GM18870 (cell line): Measurements from ENCODE around the gene DHX36.

Source experiments
- ATAC-seq: cut with Tn5 transposase; IDR thresholded peaks from one replicate; pipeline ENCODE4 v1.9.1; 2021; ENCODE audit warnings: moderate library complexity; ENCODE audit not compliant: unreplicated experiment

The DHX36 gene, protein sequence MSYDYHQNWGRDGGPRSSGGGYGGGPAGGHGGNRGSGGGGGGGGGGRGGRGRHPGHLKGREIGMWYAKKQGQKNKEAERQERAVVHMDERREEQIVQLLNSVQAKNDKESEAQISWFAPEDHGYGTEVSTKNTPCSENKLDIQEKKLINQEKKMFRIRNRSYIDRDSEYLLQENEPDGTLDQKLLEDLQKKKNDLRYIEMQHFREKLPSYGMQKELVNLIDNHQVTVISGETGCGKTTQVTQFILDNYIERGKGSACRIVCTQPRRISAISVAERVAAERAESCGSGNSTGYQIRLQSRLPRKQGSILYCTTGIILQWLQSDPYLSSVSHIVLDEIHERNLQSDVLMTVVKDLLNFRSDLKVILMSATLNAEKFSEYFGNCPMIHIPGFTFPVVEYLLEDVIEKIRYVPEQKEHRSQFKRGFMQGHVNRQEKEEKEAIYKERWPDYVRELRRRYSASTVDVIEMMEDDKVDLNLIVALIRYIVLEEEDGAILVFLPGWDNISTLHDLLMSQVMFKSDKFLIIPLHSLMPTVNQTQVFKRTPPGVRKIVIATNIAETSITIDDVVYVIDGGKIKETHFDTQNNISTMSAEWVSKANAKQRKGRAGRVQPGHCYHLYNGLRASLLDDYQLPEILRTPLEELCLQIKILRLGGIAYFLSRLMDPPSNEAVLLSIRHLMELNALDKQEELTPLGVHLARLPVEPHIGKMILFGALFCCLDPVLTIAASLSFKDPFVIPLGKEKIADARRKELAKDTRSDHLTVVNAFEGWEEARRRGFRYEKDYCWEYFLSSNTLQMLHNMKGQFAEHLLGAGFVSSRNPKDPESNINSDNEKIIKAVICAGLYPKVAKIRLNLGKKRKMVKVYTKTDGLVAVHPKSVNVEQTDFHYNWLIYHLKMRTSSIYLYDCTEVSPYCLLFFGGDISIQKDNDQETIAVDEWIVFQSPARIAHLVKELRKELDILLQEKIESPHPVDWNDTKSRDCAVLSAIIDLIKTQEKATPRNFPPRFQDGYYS

DNA sequence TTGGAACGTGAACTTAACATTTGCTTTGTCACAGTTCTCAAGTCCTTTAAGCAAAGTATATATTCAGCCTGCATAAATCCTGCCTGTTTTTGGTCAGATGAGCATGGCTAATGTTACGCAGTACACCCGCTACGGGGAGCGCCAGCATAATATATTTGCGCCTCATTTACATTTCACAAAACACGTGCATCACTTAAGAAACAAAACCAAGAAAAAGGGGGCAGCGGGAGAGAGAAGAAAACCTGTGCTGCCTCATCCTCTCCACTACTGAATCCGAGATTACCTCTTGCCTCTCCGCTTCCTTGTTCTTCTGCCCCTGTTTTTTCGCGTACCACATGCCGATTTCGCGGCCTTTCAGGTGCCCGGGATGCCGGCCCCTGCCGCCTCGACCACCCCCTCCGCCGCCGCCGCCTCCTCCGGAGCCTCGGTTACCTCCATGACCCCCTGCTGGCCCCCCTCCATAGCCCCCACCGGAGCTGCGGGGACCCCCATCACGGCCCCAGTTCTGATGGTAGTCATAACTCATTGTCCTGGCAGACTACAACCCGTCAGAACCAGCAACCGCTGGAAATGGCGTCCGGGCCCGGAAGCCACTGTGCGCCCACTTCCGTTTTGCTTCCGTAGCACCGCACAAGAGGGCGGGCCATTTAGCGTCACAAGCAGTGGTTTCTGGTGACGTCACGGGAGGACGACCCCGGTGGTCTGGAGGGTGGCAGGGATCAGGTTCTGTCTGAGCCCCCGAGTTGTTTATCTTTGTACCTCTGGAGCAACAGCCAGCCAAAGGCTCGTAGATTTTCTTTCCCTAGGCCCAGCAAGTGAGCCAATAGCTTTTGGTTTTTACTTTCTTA, at the start of gene DHX36:
DHX36 (minus strand) TSS at position 597 of the 848 bp plus-strand sequence; CDS start at position 526, 71 bp downstream.
- peak; percentile 88 for ATAC-seq

DNA sequence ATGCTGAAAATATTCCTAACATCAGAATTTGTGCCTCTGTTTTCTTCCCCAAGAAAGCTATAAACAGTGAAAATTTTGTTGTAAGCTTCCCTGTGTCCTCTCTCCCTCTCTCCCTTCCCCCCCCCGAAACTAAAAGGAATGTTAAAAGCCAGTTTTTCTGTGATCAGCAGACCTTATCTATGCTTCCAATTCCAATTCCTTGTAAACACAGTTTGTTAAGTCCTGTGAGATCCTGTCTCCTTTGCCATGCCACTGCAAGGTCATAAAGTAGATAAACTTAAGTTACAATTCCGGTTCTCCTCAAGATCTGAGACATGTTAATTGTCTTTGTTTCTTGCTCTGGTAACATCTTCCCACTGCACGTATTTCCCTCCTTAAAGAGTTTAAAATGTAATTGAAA, 42.9 kb upstream of the DHX36 start:
- no peak for ATAC-seq

DNA sequence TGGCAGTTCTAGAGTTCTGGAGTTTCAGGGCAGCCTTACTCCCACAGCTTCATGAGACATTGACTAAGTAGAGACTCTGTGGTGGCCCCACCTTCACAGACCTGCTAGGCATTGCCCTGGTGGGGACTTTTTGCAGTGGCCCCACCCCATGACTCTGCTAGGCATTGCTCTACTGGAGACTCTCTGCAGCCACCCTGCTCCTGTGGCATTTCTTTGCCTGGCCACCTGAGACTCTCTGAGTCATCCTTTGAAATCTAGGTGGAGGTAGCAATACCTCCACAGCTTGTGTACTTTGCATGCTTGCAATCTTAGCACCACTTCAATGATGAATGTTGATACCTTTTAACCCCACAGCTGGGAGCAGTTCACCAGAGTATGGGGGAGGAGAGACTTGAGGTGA, 40.6 kb upstream of the DHX36 start:
- ATAC-seq, result no peak

DNA sequence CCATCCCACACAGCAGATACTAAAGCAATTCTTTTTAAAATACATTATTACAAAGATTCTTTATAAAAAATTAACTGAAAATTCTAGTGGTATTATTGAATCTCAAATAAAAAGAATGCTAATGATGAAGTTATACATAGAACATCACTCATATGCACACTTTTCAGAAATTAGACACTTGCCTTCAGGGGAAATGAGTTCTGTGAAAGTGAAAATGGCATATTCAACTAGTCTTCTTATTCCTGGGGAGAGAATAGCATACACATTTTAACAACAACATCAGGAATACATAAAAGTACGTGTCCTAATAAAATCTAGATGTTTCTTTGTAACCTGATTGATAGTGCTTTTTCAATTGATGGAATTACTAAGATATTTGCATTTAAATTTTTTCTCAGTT, 36.8 kb upstream of the DHX36 start:
- ATAC-seq, result no peak

DNA sequence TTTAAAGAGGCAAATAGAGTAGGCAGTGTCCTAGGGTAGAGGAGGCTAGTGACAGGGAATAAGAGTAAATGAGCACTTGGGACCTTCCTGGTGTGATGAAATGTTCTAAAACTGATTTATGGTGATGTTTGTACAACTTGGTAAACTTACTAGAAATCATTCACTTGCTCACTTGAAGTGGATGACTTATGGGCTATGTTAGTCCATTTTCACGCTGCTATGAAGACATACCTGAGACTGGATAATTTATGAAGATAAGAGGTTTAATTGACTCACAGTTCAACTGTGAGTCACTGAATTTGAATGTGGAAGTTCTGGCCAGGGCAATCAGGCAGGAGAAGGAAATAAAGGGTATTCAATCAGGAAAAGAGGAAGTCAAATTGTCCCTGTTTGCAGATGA, 31.7 kb upstream of the DHX36 start:
- ATAC-seq, result no peak

DNA sequence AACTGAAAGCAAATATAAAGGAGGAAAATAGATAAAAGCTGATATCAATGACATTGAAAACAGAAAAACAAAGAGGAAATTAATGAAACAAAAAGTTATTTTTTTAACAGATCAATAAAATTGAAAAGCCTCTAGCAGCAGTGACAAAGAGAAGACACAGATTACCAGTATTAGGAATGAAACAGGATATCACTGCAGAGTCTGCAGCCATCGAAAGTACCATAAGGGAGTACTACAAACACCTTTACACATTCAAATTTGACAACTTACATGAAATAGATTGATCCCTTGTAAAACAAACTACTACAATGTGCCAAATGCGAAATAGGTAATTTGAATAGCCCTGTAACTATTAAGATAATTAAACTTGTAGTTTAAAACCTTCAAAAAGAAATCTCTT, 24.9 kb upstream of the DHX36 start:
- no peak for ATAC-seq

DNA sequence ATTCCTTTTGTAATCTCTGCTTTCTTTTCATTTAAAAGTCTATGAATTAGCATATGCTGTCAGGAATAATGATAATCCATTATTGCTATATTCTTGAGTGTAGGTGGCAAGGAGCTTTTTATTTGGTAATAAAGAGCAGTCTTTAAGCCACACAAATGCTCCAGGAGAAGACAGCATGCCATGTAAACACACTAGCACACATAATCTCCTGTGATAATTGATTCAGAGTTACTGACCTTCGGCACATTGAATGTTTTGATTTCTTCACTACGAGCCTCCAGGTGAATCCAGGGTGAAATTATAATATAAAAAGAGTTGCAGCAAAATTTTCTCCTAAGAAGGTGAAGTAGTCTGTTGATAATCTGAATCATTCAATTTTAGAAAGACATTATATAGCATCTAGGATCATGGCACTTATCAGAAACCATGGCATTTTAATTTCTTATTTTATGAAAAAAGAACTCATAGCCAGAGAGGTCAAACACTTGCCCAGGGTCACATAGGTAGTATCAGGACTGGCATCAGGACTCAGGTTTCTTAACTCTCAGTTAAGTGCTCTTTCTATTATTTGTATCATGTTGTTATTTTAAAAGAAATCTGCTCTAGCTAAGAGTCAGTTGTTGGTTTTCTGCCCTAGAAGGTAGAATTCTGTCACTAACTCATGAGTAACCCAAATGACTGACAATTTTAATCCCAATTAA, 21.3 kb upstream of the DHX36 start:
- no peak for ATAC-seq

DNA sequence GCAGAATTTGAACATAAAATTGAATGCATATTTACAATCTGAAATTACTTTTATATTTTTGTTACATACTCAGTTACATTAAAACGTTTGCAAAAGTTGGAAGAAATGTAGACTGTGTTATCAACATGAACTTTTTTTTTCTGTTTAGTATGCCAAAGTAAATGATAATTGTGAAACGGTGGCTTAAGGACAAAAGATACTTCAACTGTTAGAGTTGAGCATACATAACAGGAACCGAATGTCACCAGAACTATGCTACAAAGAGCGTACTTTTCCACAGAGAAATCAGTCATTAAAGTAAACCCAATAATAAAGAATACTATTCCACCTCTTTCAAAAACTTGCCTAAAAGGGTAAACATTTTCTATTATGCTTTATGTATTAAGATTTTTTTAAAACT, 14.3 kb upstream of the DHX36 start:
- no peak for ATAC-seq

DNA sequence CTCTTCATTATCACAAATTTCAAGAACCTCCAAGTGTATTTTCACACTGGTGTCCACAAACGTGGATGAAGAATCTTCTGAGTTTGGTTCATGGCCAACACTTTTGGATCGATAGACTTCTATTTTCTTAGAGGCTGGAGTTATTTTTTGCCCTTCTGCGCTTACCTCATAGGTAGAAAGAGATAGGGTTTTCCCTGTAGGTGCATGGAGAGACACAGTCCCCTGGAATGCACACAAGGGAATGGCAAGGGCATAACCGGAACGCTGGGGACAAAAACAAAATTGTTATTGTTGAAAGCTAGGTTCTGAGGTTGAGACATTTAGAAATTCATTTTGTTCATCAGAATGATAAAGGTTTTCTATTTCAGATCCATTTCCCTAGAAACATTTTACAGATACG, 13.7 kb upstream of the DHX36 start:
- no peak for ATAC-seq

DNA sequence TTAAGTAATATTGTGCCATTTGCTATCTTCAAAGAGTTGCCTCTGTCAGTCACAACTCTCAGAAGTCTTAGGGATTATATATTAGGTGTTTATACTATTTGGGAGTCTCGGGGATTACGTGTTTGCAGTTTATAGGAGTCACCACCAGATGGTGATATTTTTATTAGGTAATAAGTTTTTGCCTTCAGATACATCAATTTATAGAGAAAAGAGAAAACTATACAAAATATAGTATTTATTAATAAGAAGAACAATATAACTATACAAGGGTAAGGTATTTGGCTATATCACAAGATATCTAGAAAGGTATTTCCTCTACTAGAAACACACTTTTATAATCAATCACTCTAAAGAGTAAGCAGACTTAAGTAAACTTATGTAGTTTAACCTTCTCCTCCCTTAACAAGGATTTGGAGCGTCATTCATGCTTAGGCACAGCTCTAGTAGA, 10.7 kb upstream of the DHX36 start:
- ATAC-seq, result no peak

DNA sequence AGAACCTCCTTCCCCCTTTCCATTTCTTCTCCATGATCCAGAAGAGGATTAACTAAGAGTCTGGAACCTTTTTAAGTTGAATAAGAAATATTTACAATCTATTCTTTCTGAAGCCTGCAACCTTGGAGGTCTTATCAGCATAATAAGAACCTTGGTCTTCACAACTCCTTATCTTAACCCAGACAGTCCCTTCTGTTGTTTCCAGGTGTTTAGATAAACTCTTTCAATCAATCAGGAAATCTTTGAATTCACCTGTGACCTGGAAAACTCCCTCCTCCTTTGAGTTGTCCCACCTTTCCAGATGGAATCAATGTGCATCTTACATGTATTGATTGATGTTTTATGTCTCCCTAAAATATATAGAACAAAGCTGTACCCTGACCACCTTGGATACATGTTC, 3.6 kb upstream of the DHX36 start:
- no peak for ATAC-seq

DNA sequence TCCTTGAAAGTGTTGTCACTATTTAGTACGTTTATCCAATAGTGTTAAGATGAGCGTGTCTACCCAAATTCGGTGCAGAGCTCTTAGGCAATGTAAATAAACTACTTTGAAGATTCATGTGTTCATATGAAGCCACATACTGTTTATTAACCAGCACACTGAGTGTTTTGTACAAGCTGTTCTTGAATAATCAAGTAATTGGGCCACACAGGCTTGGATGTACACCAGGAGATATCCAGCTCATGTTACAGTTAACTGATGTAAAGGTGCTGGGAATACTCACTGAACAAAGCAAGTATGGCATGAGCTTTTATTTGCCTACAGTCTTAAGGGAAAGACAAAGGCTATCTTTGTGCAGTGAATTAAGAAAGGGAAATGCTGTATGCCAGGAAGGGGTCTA, 632 bp upstream of the DHX36 start:
- no peak for ATAC-seq

DNA sequence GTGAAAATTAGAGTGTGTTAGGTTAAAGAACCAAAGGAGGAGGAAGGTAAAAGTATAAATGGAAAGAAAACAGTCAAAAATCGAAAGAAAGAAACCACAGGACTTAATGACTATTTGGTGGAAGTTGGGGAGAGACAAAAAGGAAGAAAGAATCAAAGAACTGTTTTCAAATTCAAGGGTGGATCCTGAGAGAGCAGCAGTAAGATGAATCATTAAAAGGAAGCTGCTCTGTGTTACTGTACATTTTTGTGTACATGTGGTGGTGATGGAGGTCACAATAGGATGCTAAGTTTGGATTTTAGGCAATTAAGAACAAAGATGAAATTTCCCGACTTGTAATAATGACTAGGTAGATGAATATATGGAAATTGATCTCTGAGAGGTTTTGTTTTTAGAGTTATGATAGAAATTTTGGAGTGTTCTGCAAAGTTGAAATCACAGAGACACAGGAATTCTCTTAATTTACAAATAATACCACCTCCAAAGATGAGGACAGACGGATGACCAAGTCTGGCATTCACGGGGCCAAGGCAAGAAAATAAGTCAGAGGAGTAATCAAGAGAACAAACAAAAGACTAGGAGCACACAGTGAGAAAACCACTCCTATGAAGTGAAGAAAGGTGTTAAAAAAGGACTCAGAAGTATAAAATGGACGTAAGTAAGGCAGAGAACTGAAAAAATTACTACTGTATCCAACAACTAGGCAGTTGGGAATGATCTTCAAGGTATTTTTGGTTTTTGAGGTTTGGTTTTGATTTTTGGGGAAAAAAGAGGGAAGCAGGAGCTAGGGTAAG, 7.1 kb downstream of the DHX36 start:
- ATAC-seq, result no peak

DNA sequence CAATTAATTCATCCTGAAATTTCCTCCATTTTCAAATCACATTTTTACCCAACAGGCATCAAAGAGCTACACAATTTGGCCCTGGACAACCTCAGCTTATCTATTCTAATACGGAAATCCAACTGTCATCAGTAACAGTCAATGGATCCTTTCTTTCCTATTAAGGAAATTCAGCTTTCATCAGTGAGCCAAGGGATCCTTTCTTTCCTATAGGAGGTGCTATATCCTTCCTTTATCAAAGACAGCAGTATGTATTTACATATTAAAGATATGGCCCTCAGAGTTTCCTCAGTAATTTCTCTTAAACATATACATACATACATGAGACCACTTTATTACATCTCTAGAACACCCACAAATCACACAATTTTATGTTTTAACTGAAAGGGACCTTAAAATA, 10.1 kb downstream of the DHX36 start:
- ATAC-seq, result no peak

DNA sequence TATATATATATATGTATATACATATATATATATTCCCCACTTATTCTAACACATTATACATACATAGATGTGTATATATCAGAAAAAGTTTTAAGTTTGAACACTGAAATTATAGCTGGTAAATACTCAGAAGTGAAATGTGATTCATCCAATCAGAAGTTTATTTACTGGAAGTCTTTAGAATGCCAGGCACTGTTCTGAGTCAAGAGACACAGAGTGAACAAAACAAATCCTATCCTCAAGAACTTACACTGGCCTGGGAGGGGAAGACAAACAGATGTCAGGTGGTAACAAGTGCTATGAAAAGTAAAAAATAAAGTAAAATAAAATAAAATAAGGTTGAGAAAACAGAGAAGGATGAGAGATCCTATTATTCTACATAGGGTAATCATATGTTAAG, 13.4 kb downstream of the DHX36 start:
- no peak for ATAC-seq

DNA sequence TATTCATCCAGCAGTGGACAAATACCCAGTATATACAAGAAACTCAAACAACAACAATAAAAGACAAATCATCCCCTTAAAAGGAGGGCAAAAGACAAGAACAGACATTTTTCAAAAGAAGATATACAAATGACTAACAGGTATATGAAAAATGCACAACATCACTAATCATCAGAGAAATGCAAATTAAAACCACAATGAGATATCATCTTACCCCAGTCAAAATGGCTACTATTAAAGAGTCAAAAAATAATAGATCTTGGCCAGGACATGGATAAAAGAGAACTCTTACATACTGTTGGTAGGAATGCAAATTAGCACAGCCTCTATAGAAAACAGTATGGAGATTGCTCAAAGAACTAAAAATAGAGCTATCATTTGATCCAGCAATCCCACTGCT, 16.9 kb downstream of the DHX36 start:
- ATAC-seq, result no peak

DNA sequence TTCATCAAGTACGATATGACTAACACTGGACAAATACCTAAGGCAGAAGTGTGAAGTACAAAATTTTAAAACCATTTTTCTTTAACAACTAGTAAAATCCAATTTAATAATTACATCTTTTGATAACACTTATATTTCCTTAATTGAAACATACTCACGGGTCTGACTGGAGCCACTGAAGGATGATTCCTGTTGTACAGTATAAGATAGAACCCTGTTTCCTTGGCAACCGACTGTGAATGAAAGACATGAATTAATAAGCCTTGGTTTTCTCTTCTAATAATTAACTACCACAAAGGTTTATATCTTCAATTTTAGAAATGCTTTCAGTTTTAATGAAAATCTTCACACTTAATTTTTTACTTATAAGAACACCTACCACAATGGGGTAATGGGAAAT, 19.4 kb downstream of the DHX36 start:
- no peak for ATAC-seq

DNA sequence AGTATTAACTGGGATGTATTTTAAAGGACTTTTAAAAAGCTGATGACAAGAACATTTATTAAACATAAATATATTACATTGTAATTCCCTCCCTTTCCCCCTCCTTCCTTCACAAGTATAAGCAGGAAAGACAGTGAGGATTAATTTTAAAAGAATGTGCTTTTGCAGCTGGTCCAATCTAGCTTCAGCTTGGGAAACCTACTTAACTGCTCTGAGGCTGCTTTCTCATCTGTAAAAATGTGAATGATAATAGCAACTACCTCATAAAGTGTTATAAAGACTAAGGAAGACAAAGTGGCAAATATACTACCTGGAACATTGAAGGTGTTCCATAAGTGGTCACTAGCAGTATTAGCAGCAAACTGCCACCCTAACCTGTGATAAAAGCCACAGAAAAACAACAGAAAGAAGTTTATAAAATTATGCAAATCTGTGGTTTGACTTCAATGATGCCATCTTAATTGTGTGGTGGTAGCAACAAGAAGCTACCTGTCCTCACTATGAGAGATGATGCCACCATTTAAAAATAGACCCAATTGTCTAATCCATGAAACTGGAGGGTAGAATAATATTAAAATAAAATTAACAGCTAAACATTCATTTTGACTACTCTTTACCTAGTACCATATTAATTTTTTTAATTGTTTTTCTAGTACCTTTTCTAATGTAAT, 20.0 kb downstream of the DHX36 start:
- ATAC-seq, result no peak

DNA sequence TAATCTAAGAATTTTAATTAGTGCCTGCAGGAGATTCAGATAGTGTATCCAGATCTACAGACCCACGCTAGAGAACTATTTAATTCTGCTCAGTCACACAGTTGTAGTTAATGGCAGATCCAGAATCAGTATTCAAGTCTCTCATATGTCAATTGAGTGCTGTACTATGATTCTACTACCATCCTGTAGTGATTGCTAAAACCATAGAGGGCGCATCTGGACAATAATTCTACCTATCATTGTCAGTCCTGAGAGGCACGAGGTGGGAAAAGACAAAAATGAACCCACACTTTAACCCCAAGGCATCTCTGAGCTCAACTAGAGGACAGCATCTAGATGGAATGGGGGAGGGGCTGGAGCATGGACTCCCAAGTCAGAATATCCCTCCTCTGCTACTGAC, 22.7 kb downstream of the DHX36 start:
- no peak for ATAC-seq
